ELR (cell line): ENCODE data around the gene CLCN7.

Experiments
- DNase-seq: peaks from one replicate; pipeline ENCODE4 v3.0.0-alpha.2; 2015; ENCODE audit warnings: low read depth

Gene CLCN7

GRCh38 chr16:1401758-1402154 is 73.1 kb downstream of the CLCN7 start:
- no peak for DNase-seq

DNA sequence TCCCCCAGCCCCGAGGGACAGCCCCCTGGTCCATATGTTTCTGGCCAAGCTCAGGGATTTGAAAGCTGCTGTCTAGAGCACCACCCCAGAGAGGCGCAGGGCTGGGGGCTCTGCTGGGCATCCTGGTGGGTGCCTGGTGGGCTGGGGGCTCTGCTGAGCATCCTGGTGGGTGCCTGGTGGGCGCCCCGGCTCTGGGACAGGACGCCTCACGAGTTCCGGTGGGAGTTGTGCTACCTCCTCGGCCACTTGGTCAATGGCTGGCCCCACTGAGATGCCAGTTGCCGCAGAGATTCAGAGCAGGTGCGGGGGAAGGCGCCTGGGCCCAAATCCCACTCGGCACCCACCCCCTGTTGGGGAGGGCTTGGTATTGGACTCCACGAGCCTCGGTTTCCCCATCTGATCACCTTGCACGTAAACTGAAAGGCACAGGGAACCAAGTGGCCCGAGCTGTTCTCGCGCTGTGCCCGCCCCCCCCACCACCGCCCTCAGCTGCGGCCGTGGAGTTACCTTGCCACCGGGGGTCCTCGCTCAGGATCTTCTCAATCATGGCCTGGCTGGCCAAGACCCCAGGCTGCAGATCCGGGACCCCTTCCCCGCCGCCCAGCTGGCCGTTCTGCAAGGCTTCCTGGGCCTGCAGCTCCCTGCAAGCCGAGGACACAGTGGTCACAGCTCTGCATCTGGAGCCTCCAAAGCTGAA is 73.6 kb downstream of the CLCN7 start:
- DNase-seq, result no peak

GRCh38 chr16:1398826-1399581 is 75.8 kb downstream of the CLCN7 start:
- no peak for DNase-seq

DNA sequence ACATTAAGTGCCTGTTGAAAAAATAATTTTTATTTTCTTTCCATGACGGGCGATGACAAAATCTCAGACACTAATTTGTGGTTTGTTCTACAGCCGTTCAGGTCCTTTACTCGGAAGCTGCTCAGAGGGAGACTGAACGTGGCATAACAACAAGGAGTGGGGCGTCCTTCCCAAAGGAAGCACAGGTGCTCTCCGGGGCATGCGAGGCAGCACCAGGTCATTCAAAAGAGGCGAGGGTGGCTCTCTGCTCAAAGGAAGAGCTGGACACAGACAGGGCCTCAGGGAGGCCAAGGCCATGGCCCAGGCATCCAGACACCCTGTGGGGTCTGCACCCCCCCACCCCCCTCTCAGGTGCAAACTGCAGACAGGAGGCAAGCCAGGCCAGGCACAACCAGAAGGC is 76.5 kb downstream of the CLCN7 start:
- no peak for DNase-seq

GRCh38 chr16:1397779-1398178 is 77.0 kb downstream of the CLCN7 start:
- DNase-seq, result no peak

- DNase-seq, result no peak
Measured at GRCh38 chr16:1395444-1396031, 79.3 kb downstream of the CLCN7 start.
